GM13976 (cell line): ENCODE measurements around the gene STARD8.
A peak's percentile ranks its signal among the peaks of the same experiment; 100 is the strongest.
"Not testable (repeated sequence)": the region's sequence is repeated elsewhere in the genome, so short reads cannot be mapped to it uniquely, and the experiment has no call there.

Experiments used
- DNase-seq: peaks from one replicate; pipeline ENCODE4 v3.0.0; 2012; ENCODE audit warnings: low spot score
- CTCF ChIP-seq: IDR thresholded peaks from 2 replicates; pipeline ENCODE4 v1.5.1; 2012; ENCODE audit warnings: borderline replicate concordance, mild to moderate bottlenecking; ENCODE audit not compliant: insufficient read depth; ENCODE audit errors: extremely low read depth, missing control alignments, control extremely low read depth
- in situ Hi-C: fragments of 300-500 bp; cut with MboI; formaldehyde crosslinking; loops from one replicate; pipeline ENCODE4 v1.12.0; 2022; ENCODE audit warnings: low sequenced_read_pairs, mixed read lengths, inconsistent platforms; ENCODE audit not compliant: unreplicated experiment

The STARD8 gene

GRCh38 chrX:68686097-68686977 lies 38.9 kb downstream of the STARD8 start:
- in situ Hi-C loops, result no loop called here
- peak; percentile 40 for DNase-seq
- no peak for TF ChIP-seq CTCF

GRCh38 chrX:68688931-68689330 lies 41.5 kb downstream of the STARD8 start:
- in situ Hi-C loops, DNase-seq: not testable (repeated sequence)

GRCh38 chrX:68690936-68691501 lies 43.6 kb downstream of the STARD8 start:
- in situ Hi-C loops, result no loop called here
- TF ChIP-seq CTCF, result no peak
- no peak for DNase-seq

- in situ Hi-C loops, result no loop called here
- no peak for DNase-seq
- no peak for TF ChIP-seq CTCF
Observed at GRCh38 chrX:68691921-68692320, 44.5 kb downstream of the STARD8 start.

- DNase-seq, result no peak
- no peak for TF ChIP-seq CTCF
- in situ Hi-C loops, result no loop called here
Observed at GRCh38 chrX:68692651-68693050, 45.2 kb downstream of the STARD8 start.

GRCh38 chrX:68693481-68694434 lies 46.3 kb downstream of the STARD8 start:
- in situ Hi-C loops, result no loop called here
- DNase-seq, result peak; percentile 56
- no peak for TF ChIP-seq CTCF
